Smooth muscle cell (in vitro differentiated cells): ENCODE results near the gene NCKAP5. TPM values are rescaled to one million over a fixed set of nuclear protein-coding genes. Genes with fewer than 3 reads are reported as not detected.

Experiments used
- DNase-seq: peaks from one replicate; lab custom pipeline; 2025; ENCODE audit not compliant: unreplicated experiment; lab: John Stamatoyannopoulos, UW
- H2AFZ ChIP-seq: fragments of 200-600 bp; sonication (generic); 2 replicates; pipeline ENCODE4 v1.6.0; 2016; ENCODE audit warnings: antibody characterized with exemption, low read depth, mild to moderate bottlenecking
- H3F3A ChIP-seq: fragments of 200-600 bp; sonication (generic); 2 replicates; pipeline ENCODE4 v1.6.0; 2017; ENCODE audit warnings: antibody characterized with exemption, low read depth
- H3K27ac ChIP-seq: fragments of 200-600 bp; sonication (generic); 2 replicates; pipeline ENCODE4 v1.5.1; 2016; ENCODE audit warnings: low read depth, mild to moderate bottlenecking
- H3K27me3 ChIP-seq: fragments of 200-600 bp; sonication (generic); 2 replicates; pipeline ENCODE4 v1.6.1; 2016; ENCODE audit warnings: low read depth, mild to moderate bottlenecking
- H3K36me3 ChIP-seq: fragments of 200-600 bp; sonication (generic); 2 replicates; pipeline ENCODE4 v1.5.1; 2016; ENCODE audit warnings: low read depth
- H3K4me1 ChIP-seq: fragments of 200-600 bp; sonication (generic); 2 replicates; pipeline ENCODE4 v1.5.1; 2016; ENCODE audit warnings: low read depth
- H3K4me2 ChIP-seq: fragments of 200-600 bp; sonication (generic); 2 replicates; pipeline ENCODE4 v1.6.0; 2016; ENCODE audit warnings: mild to moderate bottlenecking
- H3K4me3 ChIP-seq: fragments of 200-600 bp; sonication (generic); 2 replicates; pipeline ENCODE4 v1.5.1; 2016; ENCODE audit warnings: mild to moderate bottlenecking
- H3K79me2 ChIP-seq: fragments of 200-600 bp; sonication (generic); 2 replicates; pipeline ENCODE4 v1.6.0; 2016; ENCODE audit warnings: low read depth, mild to moderate bottlenecking
- H3K9ac ChIP-seq: fragments of 200-600 bp; sonication (generic); 2 replicates; pipeline ENCODE4 v1.6.0; 2016; ENCODE audit warnings: low read depth
- H3K9me3 ChIP-seq: fragments of 200-600 bp; sonication (generic); replicated peaks from 2 replicates; pipeline ENCODE4 v1.5.1; 2016; ENCODE audit warnings: low read depth
- H4K20me1 ChIP-seq: fragments of 200-600 bp; sonication (generic); 2 replicates; pipeline ENCODE4 v1.6.0; 2016; ENCODE audit warnings: low read depth
- CTCF ChIP-seq: fragments of 200-600 bp; sonication (generic); IDR thresholded peaks from 2 replicates; pipeline ENCODE4 v1.5.1; 2017; ENCODE audit warnings: borderline replicate concordance, mild to moderate bottlenecking, antibody characterized with exemption; ENCODE audit not compliant: insufficient read depth, poor library complexity, severe bottlenecking
- WGBS: methylation state at CpG from one replicate; pipeline ENCODE4 v1.1.7; 2016; ENCODE audit warnings: low lambda C conversion rate; 5-methylcytosine and 5-hydroxymethylcytosine counted together
- polyA plus RNA-seq: library from polyadenylated mRNA; unstranded; fragments of >200 nt; fragmentation: Nextera tagmentation; extraction: Ambion mirVana; gene quantifications from 2 replicates; pipeline ENCODE4 v1.2.1, GENCODE V29; 2016
- total RNA-seq: library from RNA; depleted of rRNA; stranded (reverse); fragments of >200 nt; gene quantifications from 2 replicates; pipeline ENCODE4 v1.2.3, GENCODE V29; 2014

Gene NCKAP5
- total and polyA plus RNA-seq, 2 experiments from 2014 or later, result 4.6 to 9.5 TPM

- H3K27ac ChIP-seq, result no peak overlapping the region
- WGBS, result 85% methylated on average over 2 of the region's 2 CpGs
- no peaks in the 10 kb centered on the region for H3K27me3 ChIP-seq
- DNase-seq, result no peak
- no peak for TF ChIP-seq CTCF
- no peaks in the 10 kb centered on the region for H4K20me1 ChIP-seq
- no peaks in the 10 kb centered on the region for H3K9me3 ChIP-seq
- H3K9ac ChIP-seq, result no peak overlapping the region
- H3K4me1 ChIP-seq, result no peaks in the 10 kb centered on the region
- no peaks in the 10 kb centered on the region for H3F3A ChIP-seq
- H2AFZ ChIP-seq, result no peak overlapping the region
- no peak overlapping the region for H3K4me3 ChIP-seq
- H3K79me2 ChIP-seq, result no peaks in the 10 kb centered on the region
- H3K36me3 ChIP-seq, result no peaks in the 10 kb centered on the region
- H3K4me2 ChIP-seq, result no peak overlapping the region
Observed at GRCh38 chr2:132642415-132642814, 925.8 kb downstream of the NCKAP5 start.

GRCh38 chr2:132641819-132642218, 926.4 kb downstream of the NCKAP5 start:
- Histone ChIP-seq H3K4me2 (no peak overlapping the region), H3K9ac (no peak overlapping the region), H4K20me1 (no peaks in the 10 kb centered on the region), H3K36me3 (no peaks in the 10 kb centered on the region), H3K27ac (no peak overlapping the region), H3K9me3 (no peaks in the 10 kb centered on the region), H3F3A (no peaks in the 10 kb centered on the region), H3K27me3 (no peaks in the 10 kb centered on the region), H2AFZ (no peak overlapping the region), H3K4me1 (no peaks in the 10 kb centered on the region), H3K4me3 (no peak overlapping the region), H3K79me2 (no peaks in the 10 kb centered on the region)
- TF ChIP-seq CTCF, result no peak
- no peak for DNase-seq

GRCh38 chr2:132640116-132640515, 928.1 kb downstream of the NCKAP5 start:
- no peaks in the 10 kb centered on the region for H3F3A ChIP-seq
- no peaks in the 10 kb centered on the region for H4K20me1 ChIP-seq
- H3K79me2 ChIP-seq, result no peaks in the 10 kb centered on the region
- no peaks in the 10 kb centered on the region for H3K36me3 ChIP-seq
- H3K4me3 ChIP-seq, result no peak overlapping the region
- H3K4me2 ChIP-seq, result no peak overlapping the region
- no peaks in the 10 kb centered on the region for H3K4me1 ChIP-seq
- no peaks in the 10 kb centered on the region for H3K9me3 ChIP-seq
- DNase-seq, result no peak
- H3K9ac ChIP-seq, result no peak overlapping the region
- H3K27me3 ChIP-seq, result no peaks in the 10 kb centered on the region
- H2AFZ ChIP-seq, result no peak overlapping the region
- TF ChIP-seq CTCF, result no peak
- H3K27ac ChIP-seq, result no peak overlapping the region

- no peak overlapping the region for H3K9ac ChIP-seq
- no peaks in the 10 kb centered on the region for H4K20me1 ChIP-seq
- no peak overlapping the region for H3K4me3 ChIP-seq
- H3F3A ChIP-seq, result no peaks in the 10 kb centered on the region
- no peaks in the 10 kb centered on the region for H3K9me3 ChIP-seq
- H3K4me1 ChIP-seq, result no peaks in the 10 kb centered on the region
- H3K36me3 ChIP-seq, result no peaks in the 10 kb centered on the region
- H3K4me2 ChIP-seq, result no peak overlapping the region
- no peaks in the 10 kb centered on the region for H3K27me3 ChIP-seq
- H3K27ac ChIP-seq, result no peak overlapping the region
- DNase-seq, result no peak
- WGBS, result 84% methylated on average over 5 of the region's 5 CpGs
- no peaks in the 10 kb centered on the region for H3K79me2 ChIP-seq
- TF ChIP-seq CTCF, result no peak
- H2AFZ ChIP-seq, result no peak overlapping the region
Observed at GRCh38 chr2:132638313-132639040, 929.8 kb downstream of the NCKAP5 start.
